Muscle layer of colon (tissue), 2 donors: ENCODE measurements around the gene ZNF689.
A peak's percentile ranks its signal among the peaks of the same experiment; 100 is the strongest.
"Not testable (repeated sequence)": the region's sequence is repeated elsewhere in the genome, so short reads cannot be mapped to it uniquely, and the experiment has no call there.

Source experiments
- H3K27ac ChIP-seq: one replicate; pipeline ENCODE4 v1.7.0; 2013; ENCODE audit warnings: low read depth, mild to moderate bottlenecking, low read length, moderate library complexity
- H3K27me3 ChIP-seq, 2 donors: one replicate each; pipeline ENCODE4 v1.7.0; 2013; ENCODE audit warnings: low read length in 2 of 2, mild to moderate bottlenecking in 2 of 2; ENCODE audit not compliant: insufficient read depth in 2 of 2, control insufficient read depth in 1 of 2
- H3K36me3 ChIP-seq: one replicate; pipeline ENCODE4 v1.7.0; 2013; ENCODE audit warnings: mild to moderate bottlenecking, low read length; ENCODE audit not compliant: insufficient read depth
- H3K4me1 ChIP-seq: one replicate; pipeline ENCODE4 v1.7.0; 2013; ENCODE audit warnings: mild to moderate bottlenecking, low read length; ENCODE audit not compliant: insufficient read depth
- H3K4me3 ChIP-seq, 2 donors: one replicate each; pipeline ENCODE4 v1.7.0; 2013; ENCODE audit warnings: low read length in 2 of 2, low read depth in 1 of 2, mild to moderate bottlenecking in 1 of 2, moderate library complexity in 1 of 2
- H3K9ac ChIP-seq: one replicate; pipeline ENCODE4 v1.7.0; 2013; ENCODE audit warnings: low read length
- H3K9me3 ChIP-seq: one replicate; pipeline ENCODE4 v1.7.0; 2013; ENCODE audit warnings: mild to moderate bottlenecking, low read length
- donor health status: abdominal sarcoma.
- donor health status: Adenocarcinoma of cecum.

Gene ZNF689

GRCh38 chr16:30609002-30609925 lies 925 bp downstream of the ZNF689 start:
- Histone ChIP-seq H3K9ac (peak overlapping the region; percentile 95), H3K36me3 (peaks cover 36% of the 10 kb centered on the region), H3K27ac (peak overlapping the region; percentile 95), H3K4me3 (peak overlapping the region; percentile 85), H3K9me3 (no peaks in the 10 kb centered on the region), H3K27me3 (no peaks in the 10 kb centered on the region), H3K4me1 (peaks cover 18% of the 10 kb centered on the region)

- Histone ChIP-seq H3K4me1 (peaks cover 28% of the 10 kb centered on the region), H3K27me3 (no peaks in the 10 kb centered on the region), H3K36me3 (peaks cover 50% of the 10 kb centered on the region)
Measured at GRCh38 chr16:30606004-30606403, 4.2 kb downstream of the ZNF689 start.

GRCh38 chr16:30605158-30605557 lies 5.0 kb downstream of the ZNF689 start:
- Histone ChIP-seq H3K9ac (no peak overlapping the region), H3K36me3 (peaks cover 50% of the 10 kb centered on the region), H3K9me3 (no peaks in the 10 kb centered on the region), H3K4me3 (no peak overlapping the region), H3K4me1 (peaks cover 28% of the 10 kb centered on the region), H3K27me3 (no peaks in the 10 kb centered on the region), H3K27ac (no peak overlapping the region)

More at GRCh38 chr16:30606004-30606403, 4.2 kb downstream of the ZNF689 start:
- H3K9ac ChIP-seq, result no peak overlapping the region
- H3K27ac ChIP-seq, result no peak overlapping the region
- H3K9me3 ChIP-seq, result no peaks in the 10 kb centered on the region
- H3K4me3 ChIP-seq, result no peak overlapping the region

GRCh38 chr16:30604316-30604947 lies 5.8 kb downstream of the ZNF689 start:
- H3K4me1 ChIP-seq, result peaks cover 26% of the 10 kb centered on the region
- no peak overlapping the region for H3K9ac ChIP-seq
- H3K36me3 ChIP-seq, result peaks cover 50% of the 10 kb centered on the region
- no peaks in the 10 kb centered on the region for H3K27me3 ChIP-seq
- H3K9me3 ChIP-seq, result no peaks in the 10 kb centered on the region
- no peak overlapping the region for H3K4me3 ChIP-seq
- no peak overlapping the region for H3K27ac ChIP-seq

- Histone ChIP-seq H3K4me1 (peaks cover 21% of the 10 kb centered on the region), H3K9me3 (no peaks in the 10 kb centered on the region), H3K4me3 (no peak overlapping the region), H3K27me3 (no peaks in the 10 kb centered on the region), H3K9ac (no peak overlapping the region), H3K27ac (no peak overlapping the region), H3K36me3 (peaks cover 50% of the 10 kb centered on the region)
Measured at GRCh38 chr16:30603945-30604315, 6.3 kb downstream of the ZNF689 start.

- no peaks in the 10 kb centered on the region for H3K27me3 ChIP-seq
- no peak overlapping the region for H3K27ac ChIP-seq
- peaks cover 10% of the 10 kb centered on the region for H3K4me1 ChIP-seq
- no peaks in the 10 kb centered on the region for H3K9me3 ChIP-seq
- no peak overlapping the region for H3K4me3 ChIP-seq
- H3K36me3 ChIP-seq, result peaks cover 40% of the 10 kb centered on the region
- H3K9ac ChIP-seq, result no peak overlapping the region
Measured at GRCh38 chr16:30602616-30603277, 7.4 kb downstream of the ZNF689 start.

- Histone ChIP-seq H3K4me1 (peaks cover 10% of the 10 kb centered on the region), H3K9me3 (no peaks in the 10 kb centered on the region), H3K4me3 (no peak overlapping the region), H3K27me3 (no peaks in the 10 kb centered on the region), H3K36me3 (peaks cover 35% of the 10 kb centered on the region), H3K27ac (no peak overlapping the region), H3K9ac (no peak overlapping the region)
Measured at GRCh38 chr16:30601966-30602365, 8.2 kb downstream of the ZNF689 start.

- Histone ChIP-seq H3K27me3 (no peaks in the 10 kb centered on the region), H3K36me3 (peaks cover 28% of the 10 kb centered on the region), H3K4me3 (no peak overlapping the region), H3K9me3 (no peaks in the 10 kb centered on the region), H3K9ac (no peak overlapping the region), H3K27ac (no peak overlapping the region), H3K4me1 (peaks cover 10% of the 10 kb centered on the region)
Measured at GRCh38 chr16:30600929-30601328, 9.3 kb downstream of the ZNF689 start.

- Histone ChIP-seq H3K27ac (no peak overlapping the region), H3K9me3 (no peaks in the 10 kb centered on the region), H3K36me3 (peaks cover 24% of the 10 kb centered on the region), H3K9ac (no peak overlapping the region), H3K4me3 (no peak overlapping the region), H3K4me1 (peaks cover 10% of the 10 kb centered on the region), H3K27me3 (no peaks in the 10 kb centered on the region)
Measured at GRCh38 chr16:30600215-30600614, 10.0 kb downstream of the ZNF689 start.

- no peaks in the 10 kb centered on the region for H3K4me1 ChIP-seq
- no peaks in the 10 kb centered on the region for H3K9me3 ChIP-seq
- no peak overlapping the region for H3K27ac ChIP-seq
- no peaks in the 10 kb centered on the region for H3K36me3 ChIP-seq
- no peak overlapping the region for H3K4me3 ChIP-seq
- H3K9ac ChIP-seq, result no peak overlapping the region
- H3K27me3 ChIP-seq, result no peaks in the 10 kb centered on the region
Measured at GRCh38 chr16:30592871-30593270, 17.3 kb downstream of the ZNF689 start.

GRCh38 chr16:30590869-30591268 lies 19.3 kb downstream of the ZNF689 start:
- not testable (repeated sequence) for H3K4me3 ChIP-seq, H3K36me3 ChIP-seq, H3K27ac ChIP-seq, H3K4me1 ChIP-seq, H3K9me3 ChIP-seq, H3K9ac ChIP-seq, H3K27me3 ChIP-seq
